ENCODE data around the gene THTPA.
A peak's percentile ranks its signal among the peaks of the same experiment; 100 is the strongest.

The THTPA gene

DNA sequence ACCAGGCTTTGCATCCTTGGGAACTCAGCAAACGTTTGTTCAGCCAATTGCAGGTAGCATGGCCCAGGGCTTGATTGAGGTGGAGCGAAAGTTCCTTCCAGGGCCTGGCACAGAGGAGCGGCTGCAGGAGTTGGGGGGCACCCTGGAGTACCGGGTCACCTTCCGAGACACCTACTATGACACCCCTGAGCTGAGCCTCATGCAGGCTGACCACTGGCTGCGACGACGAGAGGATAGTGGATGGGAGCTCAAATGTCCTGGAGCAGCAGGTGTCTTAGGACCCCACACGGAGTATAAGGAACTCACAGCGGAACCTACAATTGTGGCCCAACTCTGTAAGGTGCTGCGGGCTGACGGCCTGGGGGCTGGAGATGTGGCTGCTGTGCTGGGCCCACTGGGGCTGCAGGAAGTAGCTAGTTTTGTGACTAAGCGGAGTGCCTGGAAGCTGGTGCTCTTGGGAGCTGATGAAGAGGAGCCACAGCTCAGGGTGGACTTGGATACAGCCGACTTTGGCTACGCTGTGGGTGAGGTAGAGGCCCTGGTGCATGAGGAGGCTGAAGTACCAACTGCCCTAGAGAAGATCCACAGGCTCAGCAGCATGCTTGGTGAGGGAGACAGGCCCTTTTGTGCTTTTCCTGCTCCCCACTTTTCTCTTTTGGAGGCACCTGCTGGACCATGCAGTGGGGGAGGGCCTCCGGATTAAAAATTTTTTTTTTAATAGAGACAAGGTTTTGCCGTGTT is 799 bp downstream of the THTPA start:
- DNase-seq, result no peak

GRCh38 chr14:23557521-23557920 is 1.4 kb downstream of the THTPA start:
- DNase-seq, result no peak

DNA sequence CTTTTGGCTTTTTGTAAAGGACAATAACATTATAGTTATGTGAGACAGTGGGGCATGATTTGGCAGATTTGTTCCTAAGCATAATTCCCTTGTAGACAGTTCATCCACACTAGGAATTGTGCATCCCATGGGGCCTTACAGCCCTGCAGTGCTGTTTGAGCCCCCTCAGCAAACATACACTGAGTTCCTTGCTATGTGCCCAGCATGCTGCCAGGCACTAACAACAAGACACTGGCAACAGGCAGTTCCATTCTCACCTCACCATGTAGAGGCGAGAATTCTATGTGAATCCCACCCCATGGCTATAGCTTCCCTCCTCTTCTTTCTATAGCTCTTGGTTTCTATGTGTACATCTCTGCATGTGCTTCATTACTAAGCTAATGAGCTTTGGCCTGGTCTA is 1.9 kb downstream of the THTPA start:
- no peak for DNase-seq

DNA sequence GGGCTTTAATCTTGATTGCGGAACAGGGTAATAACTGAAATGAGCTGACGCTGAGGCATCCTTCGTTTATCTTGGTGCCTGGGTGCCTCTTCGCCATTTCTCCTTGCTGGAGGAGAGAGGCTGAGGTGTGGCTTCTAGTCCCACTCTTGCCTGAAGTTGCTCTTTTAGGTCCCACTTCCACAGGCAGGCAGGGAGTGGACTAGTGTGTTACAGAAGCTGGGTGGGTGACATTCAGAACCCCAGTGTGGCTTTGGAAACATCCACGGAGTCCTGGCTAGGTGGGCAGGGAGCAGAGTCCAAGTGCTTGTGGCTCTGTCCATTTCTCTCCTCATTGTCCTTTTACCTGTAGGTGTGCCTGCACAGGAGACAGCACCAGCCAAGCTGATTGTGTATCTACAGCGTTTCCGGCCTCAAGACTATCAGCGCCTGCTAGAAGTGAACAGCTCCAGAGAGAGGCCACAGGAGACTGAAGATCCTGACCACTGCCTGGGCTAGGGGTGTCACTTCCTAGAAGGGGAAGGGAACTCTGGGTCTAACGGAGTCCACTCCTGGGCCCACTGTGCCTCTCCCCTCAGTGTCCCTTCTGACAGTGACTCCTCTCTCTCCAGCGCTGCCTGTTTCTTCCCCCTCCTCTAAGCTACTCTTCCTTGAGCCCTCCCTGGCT is 2.4 kb downstream of the THTPA start:
- no peak for DNase-seq

GRCh38 chr14:23559010-23559925 is 3.2 kb downstream of the THTPA start:
- peak; percentile 70 for DNase-seq

- DNase-seq, result no peak
Observed at GRCh38 chr14:23559926-23560520, 4.0 kb downstream of the THTPA start.

DNA sequence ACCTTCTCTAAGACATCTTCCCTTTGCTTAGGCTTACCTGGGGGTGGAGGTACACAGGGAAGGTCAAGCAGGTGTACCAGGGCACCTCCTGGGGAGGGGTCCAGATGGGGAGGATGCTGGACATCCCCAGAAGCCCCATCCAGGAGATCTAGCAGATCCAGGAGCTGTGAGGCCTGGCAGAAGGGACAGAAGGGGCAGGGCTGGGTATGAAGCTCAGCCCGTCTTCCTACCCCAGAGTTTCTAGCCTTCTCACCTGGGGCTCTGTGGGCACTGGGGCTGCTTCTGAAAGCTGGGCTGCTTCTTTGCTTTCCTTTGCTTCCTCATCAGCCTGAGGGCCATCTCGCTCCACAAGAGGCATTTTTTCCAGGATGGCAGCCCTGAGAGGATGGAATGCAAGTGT is 5.2 kb downstream of the THTPA start:
- no peak for DNase-seq

- no peak for DNase-seq
Observed at GRCh38 chr14:23561873-23562821, 6.1 kb downstream of the THTPA start.

DNA sequence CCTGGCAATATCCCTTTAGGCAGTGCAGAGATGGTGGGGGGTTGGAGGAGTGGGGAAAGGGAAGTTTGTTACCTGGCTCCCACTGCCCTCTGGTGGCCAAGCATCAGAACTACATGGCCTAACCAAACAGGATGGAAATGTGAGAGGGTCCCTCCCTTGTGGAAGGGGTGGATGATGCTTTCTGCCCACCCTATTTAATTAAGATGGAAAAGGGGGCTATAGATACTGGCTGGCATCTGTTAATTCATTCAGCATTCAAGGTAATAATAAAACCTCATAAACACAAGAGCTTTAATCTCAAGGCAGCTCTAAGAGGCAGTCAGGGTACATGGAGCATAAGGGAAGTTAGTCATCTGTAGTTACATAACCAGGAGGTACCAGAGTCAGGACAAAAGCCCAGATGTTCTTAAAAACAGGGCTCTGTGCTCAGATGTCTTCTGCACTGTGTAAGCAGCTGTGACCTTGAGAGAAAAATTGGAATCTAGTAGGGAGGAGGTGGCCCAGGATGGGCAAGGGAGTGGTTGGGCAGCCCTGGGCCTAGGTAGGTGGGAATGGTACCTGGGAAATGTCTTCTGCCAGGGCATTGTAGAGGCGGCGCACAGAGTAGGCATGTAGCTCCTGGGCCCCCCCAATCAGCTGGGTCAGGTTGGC is 6.9 kb downstream of the THTPA start:
- peak; percentile 53 for DNase-seq

DNA sequence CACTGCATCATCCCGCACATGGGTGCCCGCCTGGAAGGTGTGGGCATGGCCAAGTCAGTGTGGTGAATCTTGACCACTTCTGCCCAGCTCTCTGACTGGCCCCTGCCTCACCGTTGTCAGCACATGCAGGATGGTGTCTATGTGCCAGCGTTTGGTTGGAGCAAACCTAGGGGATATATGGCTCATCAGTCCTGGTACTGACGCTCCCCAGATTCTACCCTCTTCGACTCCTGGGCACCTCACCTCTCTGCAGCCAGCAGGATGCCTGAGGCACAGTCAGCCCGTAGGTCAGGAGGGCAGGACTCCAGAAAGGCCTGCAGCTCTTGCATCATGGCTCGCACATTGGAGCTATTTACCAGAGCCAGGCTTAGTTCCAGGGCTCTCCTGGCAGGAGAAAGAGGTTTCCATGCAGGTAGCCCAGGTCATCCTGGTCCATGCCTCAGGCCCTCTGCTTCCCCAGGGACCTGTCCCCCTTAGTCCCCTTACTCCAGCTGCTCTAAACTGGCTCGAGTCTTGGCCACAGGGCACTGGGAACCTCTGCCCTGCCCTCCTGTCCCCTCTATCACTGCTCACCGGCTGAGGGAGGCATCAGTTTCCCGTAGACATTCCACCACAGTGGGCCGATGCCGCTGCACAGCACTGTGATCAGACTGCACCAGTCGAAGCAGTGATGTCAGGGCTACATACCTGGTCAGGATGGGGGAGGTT is 7.6 kb downstream of the THTPA start:
- DNase-seq, result no peak

DNA sequence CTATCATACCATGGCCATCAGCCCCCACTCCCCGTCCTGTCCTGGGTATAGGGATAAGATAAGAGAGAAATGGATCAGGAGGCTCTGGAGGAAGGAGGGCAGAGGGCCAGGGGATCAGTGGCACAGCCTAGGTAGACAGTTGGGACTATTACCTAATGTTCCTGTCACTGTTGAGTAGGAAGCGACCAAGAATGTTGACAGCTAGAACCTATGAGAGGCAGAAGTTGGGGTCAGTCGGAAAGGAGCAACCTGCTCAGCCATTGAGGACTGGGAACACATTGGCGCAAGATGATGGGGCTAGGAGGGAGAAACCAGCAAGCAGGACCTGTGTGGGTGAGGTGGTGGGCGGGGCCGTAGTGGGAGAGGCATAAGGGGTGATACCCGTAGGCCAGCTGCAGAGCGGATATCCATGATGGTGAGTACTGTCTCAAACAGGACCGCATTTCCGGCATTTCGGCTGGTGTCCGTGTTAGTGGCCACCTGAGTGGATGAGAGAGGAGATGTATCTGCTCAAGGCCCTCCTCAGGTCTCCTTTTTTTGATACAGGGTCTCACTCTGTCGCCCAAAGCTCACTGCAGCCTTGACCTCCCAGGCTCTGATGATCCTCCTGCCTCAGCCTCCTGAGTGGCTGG is 8.2 kb downstream of the THTPA start:
- no peak for DNase-seq

DNA sequence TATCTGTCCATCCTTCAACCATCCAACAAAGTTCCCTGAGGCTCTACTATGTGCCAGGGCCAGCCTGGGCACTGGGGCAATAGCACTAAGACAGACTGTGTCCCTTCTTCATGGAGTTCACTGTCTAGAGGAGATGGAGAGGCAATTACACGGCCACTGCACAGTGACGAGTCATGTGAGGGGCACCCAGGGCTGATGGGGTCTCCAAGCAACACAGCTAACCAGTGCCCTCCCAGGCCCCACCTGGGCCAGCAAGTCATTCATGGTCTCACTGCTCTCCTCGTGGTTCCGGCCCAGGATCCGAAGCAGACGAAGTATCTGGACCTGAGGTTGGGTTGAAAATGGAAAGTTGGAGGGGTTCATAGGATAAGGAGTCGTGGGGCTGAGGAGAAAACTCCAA is 8.8 kb downstream of the THTPA start:
- DNase-seq, result no peak

GRCh38 chr14:23565626-23566025 is 9.6 kb downstream of the THTPA start:
- DNase-seq, result no peak

DNA sequence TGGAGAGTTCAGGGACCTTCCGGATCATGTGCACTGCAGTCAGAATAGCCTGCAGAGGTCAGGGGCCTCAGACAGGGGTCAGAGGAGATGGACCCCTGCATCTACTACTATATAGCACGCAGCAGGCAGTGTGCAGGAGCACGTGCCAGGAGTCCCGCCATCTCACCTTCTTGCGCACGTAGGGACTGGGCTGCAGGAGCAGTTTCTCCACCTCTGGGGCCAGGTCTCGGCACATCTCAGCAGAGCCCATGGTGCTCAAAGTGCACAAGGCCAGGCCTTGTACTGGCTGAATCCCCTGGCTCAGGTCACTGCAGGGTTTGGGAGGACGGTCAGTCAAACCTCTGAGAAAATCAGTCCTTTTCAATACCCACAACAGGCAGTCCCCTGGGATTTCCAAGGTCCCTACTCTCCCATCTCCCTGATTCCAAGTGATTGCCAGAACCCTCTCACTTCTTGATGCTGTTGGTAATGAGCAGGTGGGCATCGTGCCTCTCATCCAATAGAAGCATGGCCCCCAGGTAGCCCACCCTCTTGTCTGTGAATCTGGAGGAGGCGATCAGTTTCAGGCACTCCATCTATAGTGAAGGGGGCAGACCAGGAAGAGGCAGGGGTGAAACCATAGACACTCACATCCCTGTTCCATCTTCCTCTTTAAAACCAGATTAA is 10.2 kb downstream of the THTPA start:
- DNase-seq, result no peak

GRCh38 chr14:23566778-23567185 is 10.7 kb downstream of the THTPA start:
- no peak for DNase-seq

- peak; percentile 89 for DNase-seq
Observed at GRCh38 chr14:23567186-23568020, 11.3 kb downstream of the THTPA start, which contains the start of gene AP1G2. Gene AP1G2 (minus strand): TSS chr14:23567791. CDS start chr14:23567314, 477 bp downstream.

GRCh38 chr14:23568021-23568599 is 12.0 kb downstream of the THTPA start:
- DNase-seq, result no peak
